Adrenal gland (tissue), 5 donors: ENCODE measurements around the gene NRP2.

ENCODE experiments used
- POLR2A ChIP-seq, 2 donors: fragments of 450-650 bp; IDR thresholded peaks; one replicate each; pipeline ENCODE4 v1.6.1; 2017; ENCODE audit warnings: antibody characterized with exemption in 2 of 2, mild to moderate bottlenecking in 2 of 2, moderate library complexity in 1 of 2
- TF ChIP-seq, protein P1 (sequence below), 6 experiments: fragments of 450-650 bp in 4 of 6; fragments of 200-600 bp in 2 of 6; sonication (generic) in 1 of 6; IDR thresholded peaks; 1 replicate in 5 of 6; 2 replicates in 1 of 6; pipeline versions ENCODE4 v1.5.1 to v1.8.0; 2016 to 2021; ENCODE audit warnings: antibody characterized with exemption in 6 of 6, mild to moderate bottlenecking in 2 of 6, moderate library complexity in 1 of 6
- donor health status: DM: no; HTN: no; CAD: no.

DNA sequence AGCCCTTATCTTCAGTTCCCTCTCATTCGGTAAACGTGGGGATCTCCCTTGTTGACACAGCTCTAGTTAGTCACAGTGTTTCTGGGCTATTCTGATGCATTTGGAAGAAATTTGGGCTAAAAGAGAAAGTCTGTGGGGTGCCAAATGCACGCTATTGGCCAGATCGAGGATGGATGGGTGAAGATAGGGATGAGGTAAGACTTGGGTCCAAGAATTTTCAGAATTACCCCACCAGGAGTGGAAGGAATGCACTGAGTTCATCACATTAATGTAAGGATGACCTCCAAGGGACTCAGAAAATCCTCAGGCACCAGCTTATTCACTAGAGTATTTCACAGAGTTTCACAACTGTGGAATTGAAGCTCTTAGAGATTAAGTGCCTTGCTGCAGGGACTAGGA is 49.3 kb downstream of the NRP2 start:
- TF ChIP-seq, protein P1, sequence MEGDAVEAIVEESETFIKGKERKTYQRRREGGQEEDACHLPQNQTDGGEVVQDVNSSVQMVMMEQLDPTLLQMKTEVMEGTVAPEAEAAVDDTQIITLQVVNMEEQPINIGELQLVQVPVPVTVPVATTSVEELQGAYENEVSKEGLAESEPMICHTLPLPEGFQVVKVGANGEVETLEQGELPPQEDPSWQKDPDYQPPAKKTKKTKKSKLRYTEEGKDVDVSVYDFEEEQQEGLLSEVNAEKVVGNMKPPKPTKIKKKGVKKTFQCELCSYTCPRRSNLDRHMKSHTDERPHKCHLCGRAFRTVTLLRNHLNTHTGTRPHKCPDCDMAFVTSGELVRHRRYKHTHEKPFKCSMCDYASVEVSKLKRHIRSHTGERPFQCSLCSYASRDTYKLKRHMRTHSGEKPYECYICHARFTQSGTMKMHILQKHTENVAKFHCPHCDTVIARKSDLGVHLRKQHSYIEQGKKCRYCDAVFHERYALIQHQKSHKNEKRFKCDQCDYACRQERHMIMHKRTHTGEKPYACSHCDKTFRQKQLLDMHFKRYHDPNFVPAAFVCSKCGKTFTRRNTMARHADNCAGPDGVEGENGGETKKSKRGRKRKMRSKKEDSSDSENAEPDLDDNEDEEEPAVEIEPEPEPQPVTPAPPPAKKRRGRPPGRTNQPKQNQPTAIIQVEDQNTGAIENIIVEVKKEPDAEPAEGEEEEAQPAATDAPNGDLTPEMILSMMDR (IDR thresholded peaks at IDR 0.05), result no peak
- no peak for TF ChIP-seq POLR2A (IDR thresholded peaks at IDR 0.05)
